ENCODE measurements around the gene MACROD2.

- TF ChIP-seq POLR2A (IDR thresholded peaks at IDR 0.05) (no peak), CTCF (IDR thresholded peaks at IDR 0.05) (no peak)
Measured at GRCh38 chr20:16027686-16028085, 2032.4 kb downstream of the MACROD2 start.
